Neuron (in vitro differentiated cells): ENCODE measurements around the gene ARFRP1.
A peak's percentile ranks its signal among the peaks of the same experiment; 100 is the strongest.
"Not testable (repeated sequence)": the region's sequence is repeated elsewhere in the genome, so short reads cannot be mapped to it uniquely, and the experiment has no call there.

Experiments
- H2AFZ ChIP-seq: one replicate; pipeline ENCODE4 v1.6.1; 2013; ENCODE audit warnings: low read depth, mild to moderate bottlenecking, inconsistent platforms, low read length, moderate library complexity
- H3K27me3 ChIP-seq: one replicate; pipeline ENCODE4 v1.6.1; 2013; ENCODE audit warnings: low read length; ENCODE audit not compliant: insufficient read depth
- H3K36me3 ChIP-seq: one replicate; pipeline ENCODE4 v1.6.1; 2013; ENCODE audit warnings: low read length; ENCODE audit not compliant: insufficient read depth
- H3K4me1 ChIP-seq: one replicate; pipeline ENCODE4 v1.6.1; 2013; ENCODE audit warnings: low read length; ENCODE audit not compliant: insufficient read depth
- H3K4me3 ChIP-seq: 2 replicates; pipeline ENCODE4 v1.5.1; 2013; ENCODE audit warnings: mild to moderate bottlenecking, low read length, moderate library complexity
- H3K9me3 ChIP-seq: one replicate; pipeline ENCODE4 v1.6.1; 2013; ENCODE audit warnings: low read length

The ARFRP1 gene

DNA sequence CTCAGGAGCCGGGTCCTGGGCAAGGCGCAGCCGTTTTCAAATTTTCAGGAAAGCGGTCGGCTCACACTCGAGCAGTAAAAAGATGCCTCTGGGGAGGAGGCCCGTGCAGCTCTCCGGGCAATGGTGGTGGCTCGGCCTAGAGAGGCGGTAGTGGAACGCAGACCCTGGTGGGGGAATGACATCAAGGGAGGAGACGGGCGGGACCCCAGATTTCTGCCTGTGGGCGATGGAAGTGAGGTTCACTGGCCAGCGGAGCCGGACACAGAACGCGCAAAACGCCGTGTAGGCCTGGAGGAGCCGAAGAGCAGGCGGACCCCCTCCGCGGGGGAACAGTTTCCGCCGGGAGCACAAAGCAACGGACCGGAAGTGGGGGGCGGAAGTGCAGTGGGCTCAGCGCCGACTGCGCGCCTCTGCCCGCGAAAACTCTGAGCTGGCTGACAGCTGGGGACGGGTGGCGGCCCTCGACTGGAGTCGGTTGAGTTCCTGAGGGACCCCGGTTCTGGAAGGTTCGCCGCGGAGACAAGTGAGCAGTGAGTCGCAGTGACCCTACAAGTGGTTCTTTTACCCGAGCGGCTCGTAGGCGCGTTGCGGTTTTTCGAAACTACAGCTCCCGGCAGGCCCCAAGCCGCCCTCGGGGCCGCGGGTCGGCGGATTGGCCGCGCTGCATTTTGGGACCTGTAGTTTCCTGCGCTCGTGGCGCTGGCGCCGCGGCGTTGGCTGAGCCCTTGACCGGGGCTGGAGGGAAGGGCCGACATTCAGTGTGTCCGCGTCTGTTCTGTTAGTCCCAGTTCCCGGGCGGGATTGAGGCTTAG, 49.6 kb downstream of the ARFRP1 start, which contains the start of gene RTEL1:
Gene RTEL1 (plus strand): TSS at position 376 of the 812 bp plus-strand sequence. CDS start 1,091 bp downstream, outside the sequence.
- no peaks in the 10 kb centered on the region for H3K9me3 ChIP-seq
- no peaks in the 10 kb centered on the region for H3K27me3 ChIP-seq
- peaks cover 24% of the 10 kb centered on the region for H3K4me1 ChIP-seq

GRCh38 chr20:63657260-63657936, 50.4 kb downstream of the ARFRP1 start:
- peak overlapping the region; percentile 85 for H3K4me3 ChIP-seq
- peak overlapping the region; percentile 59 for H2AFZ ChIP-seq
- peaks cover 11% of the 10 kb centered on the region for H3K36me3 ChIP-seq
- no peaks in the 10 kb centered on the region for H3K27me3 ChIP-seq
- H3K4me1 ChIP-seq: peaks cover 24% of the 10 kb centered on the region
- no peaks in the 10 kb centered on the region for H3K9me3 ChIP-seq

More for the DNA sequence above, 49.6 kb downstream of the ARFRP1 start, which contains the start of gene RTEL1:
- Histone ChIP-seq H3K36me3 (peaks cover 19% of the 10 kb centered on the region), H3K4me3 (peak within 1 kb of the TSS; percentile 85), H2AFZ (peak within 1 kb of the TSS; percentile 60)

GRCh38 chr20:63656451-63656850, 51.3 kb downstream of the ARFRP1 start:
- no peak overlapping the region for H2AFZ ChIP-seq
- peaks cover 31% of the 10 kb centered on the region for H3K4me1 ChIP-seq
- H3K4me3 ChIP-seq: no peak overlapping the region
- H3K27me3 ChIP-seq: no peaks in the 10 kb centered on the region
- peaks cover 3% of the 10 kb centered on the region for H3K36me3 ChIP-seq
- no peaks in the 10 kb centered on the region for H3K9me3 ChIP-seq

GRCh38 chr20:63655249-63655648, 52.5 kb downstream of the ARFRP1 start:
- Histone ChIP-seq H3K27me3 (no peaks in the 10 kb centered on the region), H3K4me3 (no peak overlapping the region), H3K4me1 (peaks cover 37% of the 10 kb centered on the region), H3K9me3 (no peaks in the 10 kb centered on the region), H3K36me3 (no peaks in the 10 kb centered on the region), H2AFZ (no peak overlapping the region)

DNA sequence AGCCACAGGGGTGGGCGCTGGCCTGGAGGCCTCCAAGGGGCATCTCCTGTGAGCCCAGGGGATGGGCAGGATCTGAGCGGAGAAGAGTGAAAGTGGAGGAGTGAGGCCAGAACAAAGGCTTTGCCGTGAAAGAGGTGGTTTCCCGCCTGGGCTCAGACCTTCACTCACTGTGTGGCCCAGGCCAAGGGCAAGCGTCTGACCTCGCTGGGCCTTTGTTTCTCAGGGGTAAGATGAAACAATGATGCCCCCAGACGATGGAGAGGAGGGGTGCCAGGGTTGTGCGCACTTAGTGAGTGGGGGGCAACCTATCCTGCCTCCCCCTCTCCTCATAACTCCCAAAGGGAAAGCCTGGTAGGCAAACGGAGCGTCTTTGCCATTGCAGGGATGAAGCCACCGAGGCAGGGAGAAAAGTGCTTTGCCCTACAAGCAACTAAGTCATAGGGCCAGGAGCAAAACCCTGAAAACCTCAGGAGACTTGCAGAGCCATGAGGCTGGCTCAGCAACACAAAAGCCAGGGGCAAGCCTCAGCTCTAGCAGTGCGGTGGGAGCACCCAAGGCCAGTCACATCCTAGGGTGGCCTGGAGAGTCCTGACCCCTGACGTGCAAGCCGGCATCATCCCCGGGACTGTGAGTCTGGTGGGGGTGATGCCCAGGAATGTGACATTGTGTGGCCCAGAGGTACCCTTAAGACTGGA, 53.7 kb downstream of the ARFRP1 start:
- Histone ChIP-seq H2AFZ (no peak overlapping the region), H3K4me1 (peaks cover 33% of the 10 kb centered on the region), H3K9me3 (no peaks in the 10 kb centered on the region), H3K27me3 (no peaks in the 10 kb centered on the region), H3K4me3 (peak overlapping the region; percentile 56), H3K36me3 (peaks cover under 1% of the 10 kb centered on the region)

- H3K9me3 ChIP-seq: no peaks in the 10 kb centered on the region
- peaks cover 30% of the 10 kb centered on the region for H3K4me1 ChIP-seq
- peaks cover 6% of the 10 kb centered on the region for H3K36me3 ChIP-seq
- H3K27me3 ChIP-seq: no peaks in the 10 kb centered on the region
- peak within 1 kb of the TSS; percentile 88 for H3K4me3 ChIP-seq
- H2AFZ ChIP-seq: no peak within 1 kb of the TSS
Observed at GRCh38 chr20:63653041-63653973, 54.5 kb downstream of the ARFRP1 start, which contains the start of gene STMN3. Gene STMN3 (minus strand): TSS chr20:63653424. CDS start chr20:63653345, 79 bp downstream.

DNA sequence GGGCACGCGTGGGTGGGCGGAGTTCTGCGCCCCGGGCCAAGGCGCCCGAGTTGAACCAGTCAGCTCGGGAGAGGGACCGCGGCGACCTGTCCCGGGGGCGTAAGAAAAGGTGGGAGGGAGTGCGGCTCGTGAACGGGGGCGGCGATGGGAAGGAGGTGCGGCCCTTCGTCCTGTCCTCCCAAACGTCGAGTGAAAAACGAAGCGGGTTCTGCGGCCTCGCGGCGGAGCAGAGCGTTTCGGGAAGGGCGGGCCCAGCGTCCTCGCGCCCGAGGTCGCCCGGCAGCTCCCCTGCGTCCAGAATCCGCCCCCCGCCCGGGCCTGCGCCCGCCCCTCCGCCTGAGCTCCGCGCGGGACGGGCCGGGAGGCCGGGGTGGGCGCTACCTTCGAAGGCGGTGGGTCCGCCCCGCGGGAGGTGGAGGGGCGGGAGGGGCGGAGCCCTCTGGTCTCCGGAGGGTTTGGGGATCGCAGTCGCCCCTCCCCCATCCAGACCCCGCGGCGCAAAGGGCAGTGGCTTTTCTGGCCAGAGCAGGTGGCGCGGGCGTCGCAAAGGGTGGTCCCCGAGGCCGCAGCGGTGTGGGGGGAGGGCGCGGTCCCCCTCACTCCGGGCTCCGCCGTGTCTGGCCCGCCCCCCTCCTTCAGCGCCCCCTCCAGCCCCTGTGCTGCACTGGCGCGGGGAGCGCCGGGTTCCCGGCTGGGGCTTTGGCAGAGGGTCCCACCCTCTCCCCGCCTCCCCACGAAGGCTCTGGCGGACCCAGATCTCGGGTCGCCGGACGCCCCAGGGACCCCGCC, 55.4 kb downstream of the ARFRP1 start:
- H3K9me3 ChIP-seq: no peaks in the 10 kb centered on the region
- H3K36me3 ChIP-seq: peaks cover 10% of the 10 kb centered on the region
- peak overlapping the region; percentile 88 for H3K4me3 ChIP-seq
- no peak overlapping the region for H2AFZ ChIP-seq
- H3K27me3 ChIP-seq: no peaks in the 10 kb centered on the region
- H3K4me1 ChIP-seq: peaks cover 25% of the 10 kb centered on the region

DNA sequence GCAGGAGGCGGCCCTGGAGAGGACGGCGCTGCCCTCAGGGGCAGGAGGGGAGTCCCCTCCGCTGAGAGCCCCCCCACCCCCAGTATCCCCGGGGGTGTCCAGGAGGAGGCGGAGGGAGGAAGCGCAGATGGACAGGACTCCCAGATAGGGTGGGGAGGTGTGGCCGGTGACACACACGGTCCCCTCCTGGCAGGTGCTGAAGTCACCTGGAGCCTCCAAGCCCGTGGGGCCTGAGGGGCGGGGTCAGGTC, 55.9 kb downstream of the ARFRP1 start:
- Histone ChIP-seq H3K4me3 (peak overlapping the region; percentile 88), H3K27me3 (no peaks in the 10 kb centered on the region), H3K36me3 (peaks cover 10% of the 10 kb centered on the region), H3K4me1 (peaks cover 22% of the 10 kb centered on the region), H3K9me3 (no peaks in the 10 kb centered on the region), H2AFZ (no peak overlapping the region)

GRCh38 chr20:63650486-63650885, 57.3 kb downstream of the ARFRP1 start:
- not testable (repeated sequence) for H3K4me3 ChIP-seq, H3K27me3 ChIP-seq, H3K9me3 ChIP-seq, H2AFZ ChIP-seq
- H3K4me1 ChIP-seq: peaks cover 22% of the 10 kb centered on the region
- peaks cover 16% of the 10 kb centered on the region for H3K36me3 ChIP-seq

GRCh38 chr20:63648895-63649589, 58.7 kb downstream of the ARFRP1 start:
- Histone ChIP-seq H3K36me3 (peaks cover 16% of the 10 kb centered on the region), H3K27me3 (no peaks in the 10 kb centered on the region), H2AFZ (no peak overlapping the region), H3K9me3 (no peaks in the 10 kb centered on the region), H3K4me3 (no peak overlapping the region), H3K4me1 (peaks cover 14% of the 10 kb centered on the region)
